Tibial nerve (tissue), 4 donors: Measurements from ENCODE around the gene G3BP1.

Experiments
- EP300 ChIP-seq, 2 donors: sonication (generic); formaldehyde crosslinking; IDR thresholded peaks; one replicate each; pipeline ENCODE4 v1.6.1; 2017; ENCODE audit warnings: antibody characterized with exemption in 2 of 2, mild to moderate bottlenecking in 1 of 2
- POLR2A ChIP-seq, 2 donors: fragments of 450-650 bp; IDR thresholded peaks; one replicate each; pipeline ENCODE4 v1.6.1; 2017; ENCODE audit warnings: antibody characterized with exemption in 2 of 2, mild to moderate bottlenecking in 2 of 2, moderate library complexity in 2 of 2
- TF ChIP-seq, protein P1 (sequence below), 5 experiments: fragments of 200-600 bp in 3 of 5; fragments of 450-650 bp in 2 of 5; sonication (generic) in 3 of 5; IDR thresholded peaks; one replicate each; pipeline ENCODE4 v1.5.1; 2016 to 2019; ENCODE audit warnings: antibody characterized with exemption in 5 of 5, mild to moderate bottlenecking in 3 of 5, moderate library complexity in 2 of 5

DNA sequence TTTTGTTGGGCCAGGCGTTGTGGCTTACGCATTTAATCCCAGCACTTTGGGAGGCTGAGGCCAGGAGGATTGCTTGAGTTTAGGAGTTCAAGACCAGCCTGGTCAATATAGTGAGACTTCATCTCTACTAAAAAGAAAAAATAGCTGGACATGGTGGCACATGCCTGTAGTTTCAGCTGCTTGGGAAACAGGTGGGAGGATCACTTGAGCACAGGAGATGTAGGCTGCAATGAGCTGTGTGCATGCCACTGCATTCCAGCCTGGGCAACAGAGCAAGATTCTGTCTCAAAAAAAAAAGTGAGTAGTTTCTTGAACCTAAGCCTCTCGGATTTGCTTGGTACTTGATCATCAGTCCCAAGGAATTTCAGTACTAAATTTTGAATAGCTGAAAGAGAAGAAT, 26.9 kb downstream of the G3BP1 start:
- TF ChIP-seq, protein P1, sequence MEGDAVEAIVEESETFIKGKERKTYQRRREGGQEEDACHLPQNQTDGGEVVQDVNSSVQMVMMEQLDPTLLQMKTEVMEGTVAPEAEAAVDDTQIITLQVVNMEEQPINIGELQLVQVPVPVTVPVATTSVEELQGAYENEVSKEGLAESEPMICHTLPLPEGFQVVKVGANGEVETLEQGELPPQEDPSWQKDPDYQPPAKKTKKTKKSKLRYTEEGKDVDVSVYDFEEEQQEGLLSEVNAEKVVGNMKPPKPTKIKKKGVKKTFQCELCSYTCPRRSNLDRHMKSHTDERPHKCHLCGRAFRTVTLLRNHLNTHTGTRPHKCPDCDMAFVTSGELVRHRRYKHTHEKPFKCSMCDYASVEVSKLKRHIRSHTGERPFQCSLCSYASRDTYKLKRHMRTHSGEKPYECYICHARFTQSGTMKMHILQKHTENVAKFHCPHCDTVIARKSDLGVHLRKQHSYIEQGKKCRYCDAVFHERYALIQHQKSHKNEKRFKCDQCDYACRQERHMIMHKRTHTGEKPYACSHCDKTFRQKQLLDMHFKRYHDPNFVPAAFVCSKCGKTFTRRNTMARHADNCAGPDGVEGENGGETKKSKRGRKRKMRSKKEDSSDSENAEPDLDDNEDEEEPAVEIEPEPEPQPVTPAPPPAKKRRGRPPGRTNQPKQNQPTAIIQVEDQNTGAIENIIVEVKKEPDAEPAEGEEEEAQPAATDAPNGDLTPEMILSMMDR (IDR thresholded peaks at IDR 0.05), result no peak
- TF ChIP-seq EP300 (IDR thresholded peaks at IDR 0.05), result no peak
- no peak for TF ChIP-seq POLR2A (IDR thresholded peaks at IDR 0.05)
